GM21528 (cell line): ENCODE measurements around the gene VSTM2L.
"Not testable (repeated sequence)": the region's sequence is repeated elsewhere in the genome, so short reads cannot be mapped to it uniquely, and the experiment has no call there.

Experiments used
- ATAC-seq: cut with Tn5 transposase; IDR thresholded peaks from one replicate; pipeline ENCODE4 v1.9.1; 2021; ENCODE audit warnings: mild to moderate bottlenecking, moderate library complexity; ENCODE audit not compliant: unreplicated experiment, low FRiP score

Gene VSTM2L

DNA sequence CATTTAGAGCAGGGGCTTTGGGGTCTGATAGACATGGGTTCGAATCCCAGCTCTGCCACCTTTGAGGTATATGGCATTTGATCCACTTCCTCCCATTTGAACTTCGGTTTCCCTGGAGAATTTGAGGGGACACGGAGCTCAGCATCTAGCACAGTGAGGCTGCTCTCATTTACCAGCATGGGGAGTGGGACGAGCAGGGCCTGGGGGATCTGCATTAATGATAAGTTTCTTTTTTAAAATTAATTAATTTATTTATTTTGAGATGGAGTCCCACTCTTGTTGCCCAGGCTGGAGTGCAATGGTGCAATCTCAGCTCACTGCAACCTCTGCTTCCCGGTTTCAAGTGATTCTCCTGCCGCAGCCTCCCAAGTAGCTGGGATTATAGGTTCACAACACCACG is 52.6 kb downstream of the VSTM2L start:
- no peak for ATAC-seq

DNA sequence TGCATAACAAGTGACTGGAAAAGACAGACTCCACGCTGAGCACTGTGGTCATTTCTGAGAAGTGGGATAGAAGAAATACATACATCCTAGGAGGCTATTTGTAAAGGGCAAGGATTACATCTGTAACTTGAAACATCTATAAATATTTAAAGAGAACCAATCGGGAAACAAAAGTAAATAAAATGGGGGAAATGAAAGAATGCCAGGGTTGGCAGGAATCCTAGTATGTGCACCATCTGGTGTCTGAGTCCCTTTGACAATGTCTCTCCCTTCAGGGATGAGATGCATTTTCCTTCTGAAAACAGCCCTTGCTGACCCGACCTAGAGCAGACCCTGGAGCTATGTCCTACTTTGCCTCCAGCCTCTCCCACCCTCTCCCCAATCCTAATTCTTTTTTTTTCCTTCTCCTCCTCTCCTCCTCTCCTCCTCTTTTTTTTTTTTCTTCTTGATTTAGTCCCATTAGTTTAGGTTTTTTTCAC is 53.2 kb downstream of the VSTM2L start:
- no peak for ATAC-seq

DNA sequence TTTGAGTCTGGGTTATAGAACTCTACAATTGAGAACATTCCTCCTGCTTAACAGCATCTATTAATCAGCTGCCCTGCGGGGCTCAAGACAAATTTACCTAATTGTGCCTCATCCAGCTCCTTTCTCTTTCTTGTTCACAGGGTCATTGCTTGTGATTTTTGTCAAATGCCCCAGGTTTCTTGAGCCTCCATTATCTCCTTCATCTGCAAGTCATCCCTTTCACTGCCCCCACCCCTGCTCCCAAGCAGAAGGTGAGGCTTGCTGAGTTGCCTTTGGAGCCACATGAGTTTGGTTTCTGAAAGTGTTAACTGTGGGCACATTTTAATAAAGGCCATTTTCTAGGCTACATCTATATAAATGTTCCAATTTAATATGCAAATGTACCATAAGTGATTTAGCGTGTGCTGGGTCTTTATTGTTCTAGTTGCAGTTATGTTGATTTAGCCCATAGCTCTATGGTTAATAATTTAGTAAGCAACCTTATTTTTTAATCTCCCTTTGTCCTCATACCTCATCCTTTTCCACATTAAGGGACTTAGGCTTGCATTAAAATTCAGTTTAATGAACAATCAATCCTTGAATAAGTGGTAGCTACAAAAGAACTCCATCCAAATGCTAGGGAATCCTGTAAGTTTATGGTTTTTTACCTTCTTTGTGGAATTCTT is 56.1 kb downstream of the VSTM2L start:
- ATAC-seq, result no peak

DNA sequence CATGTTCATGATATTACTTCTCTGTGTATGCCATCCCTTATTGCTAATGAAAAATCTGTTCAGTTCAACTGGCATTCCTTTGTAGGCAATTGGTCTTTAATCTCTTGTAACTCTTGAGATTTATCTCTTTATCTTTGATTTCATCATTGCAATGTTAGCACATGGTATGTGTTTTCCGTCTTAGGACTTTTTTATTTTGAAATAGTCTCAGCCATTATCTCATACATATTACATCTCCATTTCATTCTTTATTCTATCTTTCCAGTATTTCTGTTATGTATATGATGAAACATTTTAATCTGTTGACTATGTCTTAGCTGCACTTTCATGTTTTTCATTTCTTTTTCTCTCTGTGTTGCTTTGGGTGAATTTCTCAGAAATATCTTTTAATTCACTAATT is 58.1 kb downstream of the VSTM2L start:
- ATAC-seq, result no peak

DNA sequence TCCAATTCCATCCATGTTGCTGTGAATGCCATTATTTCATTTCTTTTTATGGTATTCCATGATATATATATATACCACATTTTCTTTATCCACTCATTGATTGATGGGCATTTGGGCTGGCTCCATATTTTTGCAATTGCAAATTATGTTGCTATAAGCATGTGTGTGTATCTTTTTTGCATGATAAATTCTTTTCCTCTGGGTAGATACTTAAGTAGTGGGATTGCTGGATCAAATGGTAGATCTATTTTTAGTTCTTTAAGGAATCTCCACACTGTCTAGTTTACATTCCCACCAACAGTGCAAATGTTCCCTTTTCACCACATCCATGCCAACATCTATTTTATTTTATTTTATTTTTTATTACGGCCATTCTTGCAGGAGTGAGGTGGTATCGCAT is 60.6 kb downstream of the VSTM2L start:
- not testable (repeated sequence) for ATAC-seq

DNA sequence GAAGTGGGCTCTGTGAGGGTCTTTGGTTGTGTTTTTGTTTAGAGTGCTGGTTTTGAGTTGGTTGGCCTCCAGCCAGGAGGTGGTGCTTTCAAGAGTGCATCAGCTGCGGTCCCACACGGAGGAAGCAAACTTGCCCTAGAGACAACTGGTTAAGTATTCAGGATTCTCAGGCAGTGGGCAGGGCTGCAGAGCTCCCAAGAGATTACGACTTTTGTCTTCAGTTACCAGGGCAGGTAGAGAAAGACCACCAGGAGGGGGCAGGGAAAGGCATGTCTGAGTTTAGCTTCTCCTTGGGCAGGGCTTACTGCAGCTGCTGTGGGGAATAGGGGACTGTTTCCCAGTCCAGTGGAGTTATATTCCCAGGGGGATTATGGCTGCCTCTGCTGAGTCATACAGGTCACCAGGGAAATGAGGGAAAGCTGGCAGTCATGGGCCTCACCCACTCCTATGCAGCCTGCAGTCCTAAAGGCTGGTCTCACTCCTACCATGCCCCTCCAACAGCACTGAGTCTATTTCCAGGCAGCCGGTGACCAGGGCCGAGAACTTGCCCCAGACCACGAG is 66.0 kb downstream of the VSTM2L start:
- ATAC-seq, result no peak

DNA sequence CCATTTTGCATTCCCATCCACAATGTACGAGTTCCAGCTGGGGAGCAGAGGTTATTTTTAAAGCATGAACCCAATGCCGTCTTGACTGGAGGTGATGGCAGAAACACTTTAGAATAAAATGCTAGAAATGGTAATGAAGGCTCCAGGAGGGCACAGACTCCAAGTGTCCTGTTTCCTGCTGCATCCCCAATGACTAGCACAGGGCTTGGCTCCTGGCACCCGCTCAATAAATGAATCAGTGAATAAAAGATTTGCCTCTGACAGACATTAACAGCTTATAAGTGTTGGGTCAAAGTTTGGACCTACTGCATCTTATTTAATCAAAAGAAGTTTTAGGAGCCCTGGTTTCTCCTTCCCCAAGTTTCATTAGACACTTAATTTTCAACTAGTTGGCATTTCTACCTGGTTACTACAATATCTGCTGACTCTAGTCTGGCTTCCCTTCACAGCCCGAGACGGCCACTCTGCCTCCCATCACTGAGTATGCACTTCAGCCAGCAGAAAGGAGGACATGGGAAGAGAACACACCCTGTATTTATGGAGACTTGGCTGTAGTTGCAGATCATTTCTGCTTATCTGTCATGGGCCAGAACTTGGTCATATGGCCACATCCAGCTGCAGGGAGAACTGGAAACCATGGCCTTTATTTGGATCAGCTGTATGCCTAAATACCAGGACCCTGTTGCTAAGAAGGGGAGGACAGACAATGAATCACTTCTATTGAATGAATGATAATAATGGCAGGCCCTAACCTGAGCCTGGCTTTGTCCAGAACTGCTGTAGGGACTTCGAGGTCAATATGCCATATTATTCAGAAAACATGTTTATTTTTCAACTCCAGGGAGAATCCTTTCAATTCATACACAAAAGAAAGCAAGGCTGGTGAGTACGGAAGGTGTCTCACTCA is 67.3 kb downstream of the VSTM2L start:
- no peak for ATAC-seq

DNA sequence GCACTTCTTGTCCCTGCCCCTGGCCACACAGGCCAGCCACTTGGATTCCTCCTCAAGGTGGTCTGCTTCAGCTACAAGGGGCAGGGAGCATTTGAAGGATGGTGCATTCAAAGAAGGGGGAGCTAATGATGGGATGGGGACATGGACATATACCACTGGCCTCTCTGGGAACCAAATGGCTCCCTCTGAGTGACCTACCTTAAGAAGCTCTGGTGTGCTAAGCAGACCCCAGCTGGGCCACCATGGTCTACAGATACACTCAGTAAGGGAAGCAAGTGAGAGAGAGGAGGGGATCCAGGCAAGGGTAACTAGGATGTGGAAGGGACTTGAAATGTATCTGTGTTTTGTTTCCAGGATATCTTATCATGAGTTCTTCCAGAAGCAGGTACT is 67.9 kb downstream of the VSTM2L start:
- ATAC-seq, result no peak

DNA sequence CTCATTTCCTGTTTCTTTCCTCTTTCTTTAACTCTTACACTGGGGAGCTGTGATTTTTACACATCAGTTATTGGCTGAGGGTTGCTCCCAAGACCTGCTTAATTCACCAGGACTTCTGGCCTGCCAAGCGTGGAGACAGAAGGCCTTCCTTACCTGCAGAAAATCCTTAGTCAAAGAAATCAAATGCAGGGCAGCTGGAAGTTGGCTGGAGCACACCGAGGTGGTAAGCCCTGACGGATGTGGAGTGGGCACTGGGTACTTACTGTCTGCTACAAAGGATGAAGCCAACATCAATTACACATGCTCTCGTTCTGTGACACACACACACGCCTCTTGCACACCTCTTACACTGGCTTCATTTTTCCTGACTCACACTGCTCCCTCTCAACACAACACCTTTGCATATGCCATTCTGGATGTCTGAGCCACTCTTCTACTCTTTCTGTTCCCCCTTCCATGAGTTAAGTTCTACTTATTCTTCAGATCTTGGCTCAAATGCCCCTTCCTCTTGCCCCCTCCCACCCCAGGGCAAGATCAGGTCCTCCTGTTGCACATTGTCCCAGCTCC is 68.7 kb downstream of the VSTM2L start:
- ATAC-seq, result no peak

DNA sequence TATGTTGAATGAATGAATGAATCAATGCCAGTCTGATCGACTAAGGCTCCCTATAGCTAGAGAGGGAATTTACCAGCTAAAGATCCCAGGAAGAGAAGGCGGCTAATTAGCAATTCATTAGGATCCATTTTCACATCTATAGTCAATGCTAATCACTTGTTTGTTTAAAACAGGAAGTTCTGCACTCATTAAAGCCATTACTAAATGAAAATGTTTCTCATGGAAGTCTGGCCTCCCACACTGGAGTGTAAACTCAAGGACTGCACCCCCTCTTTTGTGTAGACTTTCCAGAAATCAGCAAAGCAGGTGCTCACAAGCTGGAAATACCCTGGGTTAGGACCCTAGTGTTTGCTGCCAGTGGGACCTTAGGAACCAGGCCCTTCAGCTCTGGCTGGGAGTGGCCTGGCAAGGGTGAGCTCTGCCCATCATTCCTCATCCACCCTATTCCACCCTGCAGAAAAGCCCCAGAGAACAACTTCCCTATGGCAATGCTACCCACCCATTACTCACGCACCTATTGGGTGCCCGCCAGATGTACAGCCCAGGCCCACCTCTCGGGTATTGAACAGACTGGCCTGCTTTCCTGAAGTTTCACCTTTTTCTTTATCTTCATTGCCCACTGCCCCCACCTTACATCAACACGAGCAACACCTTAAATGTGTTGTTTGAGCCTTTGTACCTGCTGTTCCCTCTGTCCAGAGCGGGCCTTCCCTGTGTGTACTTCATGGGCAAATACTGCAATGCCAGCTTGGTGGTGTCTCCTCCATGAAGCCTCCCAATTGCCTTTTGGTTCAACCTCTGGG is 69.5 kb downstream of the VSTM2L start:
- no peak for ATAC-seq

DNA sequence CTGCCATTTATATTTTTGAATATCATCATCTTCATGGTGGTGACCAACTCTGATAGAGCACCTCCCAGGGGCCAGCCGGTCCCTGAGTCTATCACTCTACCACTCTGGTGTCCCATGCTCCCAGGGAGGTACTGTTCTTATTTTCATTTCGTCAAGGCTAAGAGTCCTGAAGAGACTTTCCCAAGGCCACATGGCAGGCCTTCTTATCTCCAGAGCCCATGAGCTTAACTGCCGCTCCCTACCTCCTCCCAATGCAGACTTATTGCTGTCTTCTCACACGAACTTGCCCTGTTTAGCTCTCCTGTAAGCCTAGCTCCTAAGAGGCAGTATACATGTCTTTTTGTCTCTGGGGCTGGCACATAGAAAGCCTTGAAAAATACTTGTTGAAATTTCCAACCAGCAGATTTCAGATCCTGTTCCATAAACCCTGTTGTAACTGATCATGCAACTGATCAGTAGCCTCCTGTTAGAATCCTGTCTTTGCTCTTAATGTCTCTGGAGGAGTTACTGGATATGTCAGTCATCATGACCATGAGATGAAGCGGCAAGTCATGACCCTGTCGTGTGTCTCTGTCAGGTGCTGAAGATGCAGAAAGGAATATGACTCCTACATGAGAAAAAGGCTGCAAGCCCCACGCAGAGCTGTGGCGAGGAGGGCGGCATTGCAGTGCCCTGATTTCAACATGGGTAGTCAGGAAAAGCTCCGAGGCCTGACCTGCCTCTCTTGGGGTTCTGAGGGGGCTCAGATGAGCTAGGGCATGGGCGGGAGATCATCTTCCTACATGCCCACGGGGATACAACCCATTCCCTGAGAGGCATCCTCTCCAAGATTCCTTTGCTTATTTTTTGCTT is 70.4 kb downstream of the VSTM2L start:
- ATAC-seq, result no peak

DNA sequence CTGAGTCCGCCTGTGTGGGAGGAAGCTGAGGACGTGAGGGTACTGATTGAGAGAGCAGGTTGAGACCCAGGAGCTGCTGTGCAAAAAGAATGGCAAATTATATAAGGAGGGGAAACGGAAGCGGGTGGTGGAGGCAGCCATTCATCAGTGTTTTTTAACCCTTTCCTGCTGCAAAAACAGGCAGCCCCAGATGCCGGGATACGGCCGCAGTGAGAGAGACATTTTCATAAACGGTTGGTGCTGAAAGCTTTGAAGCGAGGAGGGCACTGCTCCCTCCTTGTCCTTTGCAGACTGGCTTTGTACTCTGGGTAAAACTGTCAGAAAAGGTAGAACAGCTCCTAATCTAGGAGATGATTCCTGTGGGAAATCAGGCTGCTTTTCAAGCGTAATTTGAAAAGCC is 74.0 kb downstream of the VSTM2L start:
- ATAC-seq, result no peak

DNA sequence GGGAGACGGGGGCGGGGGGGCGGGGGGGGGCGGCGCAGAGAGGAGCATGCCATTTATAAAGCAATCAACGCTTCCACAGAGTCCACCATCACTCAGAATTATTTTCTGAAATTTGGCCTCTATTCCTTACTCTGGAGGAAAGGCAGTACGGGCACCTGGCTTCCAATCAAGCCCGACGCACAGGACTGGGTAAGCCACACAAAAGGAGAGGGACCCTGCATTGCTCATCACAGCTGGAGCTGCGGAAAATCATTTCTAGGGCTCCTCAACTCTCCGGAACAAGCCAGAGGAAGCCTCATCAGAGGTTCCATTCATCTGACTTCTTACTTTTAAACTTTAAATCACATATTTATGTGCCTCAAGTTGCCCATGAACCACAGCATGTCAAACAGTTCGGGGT is 74.4 kb downstream of the VSTM2L start:
- no peak for ATAC-seq

DNA sequence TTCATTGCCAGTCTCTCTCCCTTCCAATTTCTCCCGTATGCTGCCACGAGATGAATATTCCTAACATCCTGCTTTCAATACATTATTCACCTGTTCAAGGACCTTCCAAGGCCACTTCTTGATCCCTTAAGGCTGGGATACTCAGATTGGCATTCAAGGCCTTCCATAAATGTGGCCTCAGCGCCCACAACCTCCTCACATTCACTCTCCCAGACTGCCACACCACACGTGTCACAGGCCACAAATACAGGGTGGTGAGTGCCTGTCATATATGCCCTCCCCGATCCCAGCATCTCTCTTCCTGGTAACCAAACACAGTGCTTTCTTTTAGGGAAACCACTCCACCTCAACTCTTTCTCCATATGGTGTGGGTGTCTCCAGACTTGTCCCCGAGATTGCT is 74.9 kb downstream of the VSTM2L start:
- ATAC-seq, result no peak

DNA sequence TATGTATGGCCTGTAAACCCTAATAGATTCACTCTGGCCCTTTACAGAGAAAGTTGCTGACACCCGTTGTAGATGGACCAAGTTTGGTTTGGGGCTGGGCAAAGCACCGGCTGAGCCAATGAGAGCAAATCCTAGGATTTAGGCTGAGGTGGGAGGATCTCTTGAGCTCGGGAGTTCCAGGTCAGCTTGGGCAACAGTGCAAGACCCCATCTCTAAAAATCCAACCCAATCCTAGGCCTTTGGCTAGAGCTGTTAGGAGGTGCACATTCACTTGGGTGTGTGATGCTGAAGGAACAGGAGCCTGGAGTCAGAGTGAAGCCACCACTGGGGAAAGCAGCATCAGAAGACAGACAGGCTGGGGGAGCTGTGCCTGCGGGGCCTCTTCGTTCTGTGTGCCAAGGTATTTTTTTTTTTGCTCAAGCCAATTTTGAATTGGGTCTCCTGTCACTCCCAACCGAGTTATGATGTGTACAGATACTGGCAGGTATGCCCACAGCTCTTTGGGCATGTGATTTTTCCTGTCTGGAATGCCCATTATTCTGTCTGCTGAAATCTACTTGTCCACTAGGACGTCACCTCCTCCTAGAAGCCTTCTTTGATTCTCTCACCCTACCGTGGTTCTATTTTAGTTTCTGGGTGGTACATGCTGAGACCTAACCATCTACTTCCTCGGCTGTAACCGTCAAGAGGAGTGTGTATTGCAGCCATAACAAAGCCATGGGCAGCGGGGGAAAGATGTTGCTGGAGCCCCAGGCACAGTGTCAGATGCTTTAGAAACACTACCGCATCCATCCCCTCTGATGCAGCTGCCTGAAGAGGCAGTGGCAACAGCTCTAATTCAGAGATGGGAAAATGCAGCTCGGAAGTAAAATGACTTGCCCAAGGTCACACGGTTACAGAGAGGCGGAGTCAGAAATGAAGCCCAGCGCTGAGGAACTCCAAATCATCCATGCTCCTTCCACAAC is 76.4 kb downstream of the VSTM2L start:
- no peak for ATAC-seq

DNA sequence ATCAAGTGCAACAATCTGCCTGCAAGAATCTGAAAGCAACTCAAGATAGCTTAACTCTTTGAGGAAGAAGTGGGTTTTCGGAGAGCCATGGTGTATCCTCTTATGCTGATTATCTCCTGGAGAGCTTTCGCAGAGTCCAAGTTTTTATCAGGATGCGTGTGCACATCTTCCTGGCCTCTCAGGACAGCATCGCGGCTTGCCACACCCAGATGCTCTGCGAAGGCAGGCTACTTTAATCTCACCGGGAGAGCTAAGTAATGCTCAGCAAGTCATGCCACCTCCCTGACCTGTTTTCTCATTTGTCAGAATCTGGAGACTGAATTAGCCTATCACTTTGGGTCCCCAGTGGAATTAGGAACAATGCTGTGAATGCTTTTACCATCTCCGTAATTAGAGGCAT is 77.5 kb downstream of the VSTM2L start:
- ATAC-seq, result no peak

DNA sequence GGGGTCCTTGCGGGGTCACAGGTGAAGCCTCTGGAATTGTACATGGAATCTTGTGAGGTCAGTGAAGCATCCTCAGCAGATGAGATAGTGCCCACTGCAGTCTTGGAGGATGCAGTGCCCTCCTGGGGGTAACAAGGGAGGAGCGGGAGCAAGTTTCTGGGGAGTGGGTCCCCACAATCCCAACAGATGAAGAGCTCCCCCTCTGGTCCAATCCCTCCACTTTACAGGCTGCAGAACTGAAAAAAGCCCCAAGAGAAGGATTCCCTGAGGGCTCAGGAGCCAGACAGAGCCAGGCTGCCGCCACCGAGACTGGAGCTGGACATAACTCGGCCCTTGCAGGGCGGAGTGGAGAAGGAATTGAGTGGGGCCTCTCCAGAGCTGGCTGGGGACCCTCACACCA is 77.9 kb downstream of the VSTM2L start:
- ATAC-seq, result no peak

DNA sequence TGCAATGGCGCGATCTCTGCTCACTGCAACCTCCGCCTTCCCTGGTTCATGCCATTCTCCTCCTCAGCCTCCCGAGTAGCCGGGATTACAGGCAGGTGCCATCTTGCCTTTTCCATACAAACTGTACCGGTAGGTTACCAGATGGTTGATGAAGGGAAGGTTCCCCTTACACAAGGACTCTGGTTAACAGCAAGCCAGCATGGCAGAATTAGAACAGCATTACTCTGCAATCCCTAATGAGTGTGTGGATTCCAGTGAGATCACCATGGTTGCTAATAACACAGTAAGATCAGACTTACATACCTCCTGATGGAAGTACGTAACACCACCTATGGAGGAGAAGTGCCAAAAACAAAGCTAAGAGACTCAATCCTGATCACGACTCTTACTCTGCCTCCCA is 78.6 kb downstream of the VSTM2L start:
- no peak for ATAC-seq
